Measurements from ENCODE around the gene MBNL2.
A peak's percentile ranks its signal among the peaks of the same experiment; 100 is the strongest.

GRCh38 chr13:97212601-97213040, 9.5 kb upstream of the MBNL2 start:
- TF ChIP-seq CTCF (IDR thresholded peaks at IDR 0.05; ENCODE audit: insufficient read depth, low read length, poor library complexity, severe bottlenecking) (peak; percentile 23), EZH2phosphoT487 (conservative IDR thresholded peaks at IDR 0.05; ENCODE audit: low read length) (no peak)
